ENCODE results near the gene STARD13. TPM values are rescaled to one million over a fixed set of nuclear protein-coding genes. Genes with fewer than 3 reads are reported as not detected.

The STARD13 gene
- total RNA-seq, 1 donor from 2014 or later, result 61.0 TPM

DNA sequence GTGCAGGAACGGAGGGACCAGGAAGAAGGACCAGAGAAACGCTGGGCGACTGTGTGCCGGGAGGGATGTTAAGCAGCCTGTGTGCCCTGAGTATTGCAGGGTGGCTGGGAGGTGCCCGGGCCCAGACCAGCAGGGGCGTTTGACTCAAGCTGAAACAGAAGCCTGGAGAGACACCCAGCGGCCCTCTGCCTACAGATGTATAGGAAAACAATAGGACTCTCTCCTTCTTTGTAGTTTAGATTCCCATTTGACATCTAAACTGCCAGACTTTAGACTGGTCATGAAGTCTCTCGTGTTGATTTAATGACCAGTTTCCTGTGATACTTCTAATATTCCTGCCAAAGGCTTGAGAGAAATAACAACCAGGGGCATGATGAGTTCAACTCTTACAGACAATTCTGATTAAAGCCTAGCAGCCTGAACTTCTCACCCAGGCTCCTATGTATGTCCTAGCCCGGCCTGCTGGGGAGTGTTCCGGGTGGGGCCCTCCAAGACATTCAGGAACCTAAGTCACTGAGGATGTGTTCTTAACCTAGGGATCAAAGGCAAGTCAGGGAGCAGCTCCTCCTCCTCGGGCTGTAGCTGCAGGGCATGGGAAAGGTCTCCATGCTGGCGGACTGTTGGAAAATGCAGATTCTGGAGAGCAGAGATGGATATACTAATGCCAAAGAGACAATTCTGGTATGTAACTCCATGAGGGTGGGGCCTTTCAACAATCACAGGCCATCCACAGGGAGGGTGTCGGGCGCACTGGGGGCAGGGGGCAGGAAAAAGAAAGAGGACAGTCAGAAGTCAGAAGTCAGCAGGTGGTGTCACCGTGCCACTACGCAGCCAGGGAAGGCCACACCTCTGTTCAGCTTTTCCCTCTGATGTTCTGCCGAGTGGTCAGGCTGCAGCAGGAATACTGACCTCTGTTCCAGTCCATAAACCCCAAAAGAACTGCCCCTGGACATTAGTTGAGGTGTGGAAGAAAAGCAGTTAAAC, 131.8 kb downstream of the STARD13 start:
- intact Hi-C loops (cut with DNase I), result no loop called here
- H3K27ac ChIP-seq, result peak overlapping the region; percentile 20
- H3K36me3 ChIP-seq, result peaks cover 26% of the 10 kb centered on the region
- peaks cover 4% of the 10 kb centered on the region for H3K4me1 ChIP-seq
- TF ChIP-seq, protein P1, sequence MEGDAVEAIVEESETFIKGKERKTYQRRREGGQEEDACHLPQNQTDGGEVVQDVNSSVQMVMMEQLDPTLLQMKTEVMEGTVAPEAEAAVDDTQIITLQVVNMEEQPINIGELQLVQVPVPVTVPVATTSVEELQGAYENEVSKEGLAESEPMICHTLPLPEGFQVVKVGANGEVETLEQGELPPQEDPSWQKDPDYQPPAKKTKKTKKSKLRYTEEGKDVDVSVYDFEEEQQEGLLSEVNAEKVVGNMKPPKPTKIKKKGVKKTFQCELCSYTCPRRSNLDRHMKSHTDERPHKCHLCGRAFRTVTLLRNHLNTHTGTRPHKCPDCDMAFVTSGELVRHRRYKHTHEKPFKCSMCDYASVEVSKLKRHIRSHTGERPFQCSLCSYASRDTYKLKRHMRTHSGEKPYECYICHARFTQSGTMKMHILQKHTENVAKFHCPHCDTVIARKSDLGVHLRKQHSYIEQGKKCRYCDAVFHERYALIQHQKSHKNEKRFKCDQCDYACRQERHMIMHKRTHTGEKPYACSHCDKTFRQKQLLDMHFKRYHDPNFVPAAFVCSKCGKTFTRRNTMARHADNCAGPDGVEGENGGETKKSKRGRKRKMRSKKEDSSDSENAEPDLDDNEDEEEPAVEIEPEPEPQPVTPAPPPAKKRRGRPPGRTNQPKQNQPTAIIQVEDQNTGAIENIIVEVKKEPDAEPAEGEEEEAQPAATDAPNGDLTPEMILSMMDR (IDR thresholded peaks at IDR 0.05), result no peak
- no peak overlapping the region for H3K4me3 ChIP-seq
- no peaks in the 10 kb centered on the region for H3K27me3 ChIP-seq (ENCODE audit: low read depth)
- DNase-seq (no peak), ATAC-seq (peak in 1 of 2 donors; percentile 48)
- no peaks in the 10 kb centered on the region for H3K9me3 ChIP-seq

DNA sequence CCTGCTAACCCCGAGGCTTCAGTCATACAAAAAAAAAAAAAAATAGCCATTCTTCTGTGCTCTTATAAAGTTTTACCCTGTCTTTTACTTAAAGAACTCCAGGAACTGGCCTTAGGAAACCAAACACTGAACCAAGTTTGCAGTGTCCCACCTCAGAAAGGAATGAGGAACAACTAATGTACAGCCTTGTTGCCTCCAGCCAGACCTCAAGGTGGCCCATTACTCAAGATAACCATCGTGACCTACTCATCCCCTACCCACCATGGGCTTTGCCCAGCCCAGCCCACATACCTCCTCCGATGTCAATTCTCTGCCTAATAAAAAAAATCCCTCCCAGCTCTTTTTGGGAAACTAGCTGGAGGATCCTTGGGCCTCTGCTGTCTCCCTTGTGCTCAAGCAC, 133.2 kb downstream of the STARD13 start:
- ATAC-seq, result no peak
- intact Hi-C loops (cut with DNase I), result no loop called here
- H3K4me1 ChIP-seq, result peaks cover 4% of the 10 kb centered on the region
- H3K9me3 ChIP-seq, result no peaks in the 10 kb centered on the region
- H3K36me3 ChIP-seq, result peaks cover 15% of the 10 kb centered on the region
- no peak overlapping the region for H3K27ac ChIP-seq
- TF ChIP-seq, protein P1 (IDR thresholded peaks at IDR 0.05), result no peak
- no peaks in the 10 kb centered on the region for H3K27me3 ChIP-seq (ENCODE audit: low read depth)
- DNase-seq, result no peak
- no peak overlapping the region for H3K4me3 ChIP-seq

DNA sequence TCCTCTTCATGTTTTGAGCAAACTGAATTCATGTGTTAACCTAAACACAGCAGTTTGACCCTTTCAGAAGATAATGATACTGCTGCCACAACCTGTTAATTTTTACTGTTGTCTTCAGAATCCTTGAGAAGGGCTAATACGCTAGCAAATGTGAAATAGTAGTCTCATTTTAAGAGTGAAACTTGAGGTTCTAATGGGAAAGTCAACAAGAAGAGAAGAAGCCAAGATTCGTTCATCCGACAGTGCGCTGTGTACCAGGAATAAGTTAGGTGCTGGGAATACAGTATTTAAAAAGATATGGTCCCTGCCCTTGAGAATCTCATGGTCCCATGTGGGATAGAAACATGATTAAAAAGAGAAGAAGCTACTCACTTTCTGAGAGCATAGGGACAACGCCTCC, 134.9 kb downstream of the STARD13 start:
- H3K4me1 ChIP-seq, result peaks cover 4% of the 10 kb centered on the region
- H3K9me3 ChIP-seq, result no peaks in the 10 kb centered on the region
- no peak overlapping the region for H3K27ac ChIP-seq
- TF ChIP-seq, protein P1 (IDR thresholded peaks at IDR 0.05), result no peak
- H3K36me3 ChIP-seq, result peaks cover 4% of the 10 kb centered on the region
- no peak overlapping the region for H3K4me3 ChIP-seq
- no peaks in the 10 kb centered on the region for H3K27me3 ChIP-seq (ENCODE audit: low read depth)
- ATAC-seq (no peak), DNase-seq (no peak)
- intact Hi-C loops (cut with DNase I), result no loop called here

DNA sequence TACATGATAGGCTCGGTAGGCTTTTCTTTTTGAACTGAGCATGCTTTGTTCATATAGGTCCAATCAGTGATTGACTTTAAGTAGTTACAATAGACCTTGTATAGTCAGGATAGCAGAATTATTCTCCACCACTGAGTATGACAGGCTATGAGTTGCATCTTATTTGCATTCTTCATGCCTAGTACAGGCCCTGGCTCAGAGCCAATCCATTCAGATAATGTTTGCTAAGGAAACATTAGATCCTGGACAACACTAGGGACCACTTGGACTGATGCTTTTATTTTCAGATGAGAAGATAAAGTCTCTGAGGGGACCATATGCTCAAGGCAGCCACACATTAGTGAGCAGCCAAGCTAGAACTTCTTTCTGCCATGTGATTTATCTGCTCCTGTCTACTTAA, 135.4 kb downstream of the STARD13 start:
- no peak overlapping the region for H3K4me3 ChIP-seq
- H3K9me3 ChIP-seq, result no peaks in the 10 kb centered on the region
- no peak for DNase-seq
- H3K4me1 ChIP-seq, result peaks cover 4% of the 10 kb centered on the region
- H3K27me3 ChIP-seq (ENCODE audit: low read depth), result no peaks in the 10 kb centered on the region
- TF ChIP-seq, protein P1 (IDR thresholded peaks at IDR 0.05), result no peak
- intact Hi-C loops (cut with DNase I), result no loop called here
- no peak overlapping the region for H3K27ac ChIP-seq
- ATAC-seq, result no peak
- H3K36me3 ChIP-seq, result peaks cover 4% of the 10 kb centered on the region

DNA sequence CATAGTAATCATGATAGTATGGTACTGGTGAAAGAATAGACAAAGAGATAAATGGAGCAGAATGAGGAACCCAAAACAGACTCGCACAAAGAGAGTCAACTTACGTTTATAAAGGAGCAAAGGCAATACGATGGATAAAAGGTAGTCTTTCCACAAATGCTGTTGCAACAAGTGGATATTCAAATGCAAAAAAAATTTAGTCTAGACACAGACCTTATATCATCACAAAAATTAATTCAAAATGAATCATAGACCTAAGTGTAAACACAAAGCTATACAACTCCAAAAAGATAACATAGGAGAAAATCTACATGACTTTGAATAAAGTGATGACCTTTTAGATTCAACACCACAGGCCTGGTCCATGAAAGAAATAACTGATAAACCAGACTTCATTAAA, 137.7 kb downstream of the STARD13 start:
- DNase-seq (no peak), ATAC-seq (no peak)
- Histone ChIP-seq H3K27ac (no peak overlapping the region), H3K9me3 (no peaks in the 10 kb centered on the region), H3K36me3 (no peaks in the 10 kb centered on the region), H3K27me3 (ENCODE audit: low read depth) (no peaks in the 10 kb centered on the region), H3K4me1 (no peaks in the 10 kb centered on the region), H3K4me3 (no peak overlapping the region)
- TF ChIP-seq, protein P1 (IDR thresholded peaks at IDR 0.05), result no peak
- intact Hi-C loops (cut with DNase I), result no loop called here

Data from lower lobe of right lung (tissue), 2 donors.